GM12878 (cell line): ENCODE data around the gene NUP85. TPM values are rescaled to one million over a fixed set of nuclear protein-coding genes. Genes with fewer than 3 reads are reported as not detected.

Experiments
- ATAC-seq: fragments of 200-7000 bp; cut with Tn5 transposase; 3 replicates; pipeline ENCODE4 v1.9.1; 2020; ENCODE audit warnings: mild to moderate bottlenecking, moderate library complexity
- BruUV-seq: library from RNA; stranded (reverse); fragments of 400-500 nt; replicated peaks from 2 replicates; lab custom pipeline; 2021; lab: Mats Ljungman, UMichigan
- CTCF ChIA-PET: fragments of 300-600 bp; sonication (Branson Sonifier 250); formaldehyde crosslinking; extraction: SDS; loops from one replicate; lab custom pipeline; 2021; ENCODE audit warnings: inconsistent platforms; lab: Yijun Ruan, JAX
- POLR2A ChIA-PET: fragments of 350-600 bp; formaldehyde crosslinking; extraction: SDS; loops from one replicate; lab custom pipeline; 2021; ENCODE audit warnings: inconsistent platforms; lab: Charles Lee
- RAD21 ChIA-PET: fragments of 300-600 bp; sonication (Branson Sonifier 250); formaldehyde crosslinking; loops from one replicate; lab custom pipeline; 2023; ENCODE audit warnings: antibody characterized with exemption; ENCODE audit not compliant: unreplicated experiment; lab: Charles Lee
- SMC1A ChIA-PET: fragments of 300-600 bp; sonication (Branson Sonifier 250); formaldehyde crosslinking; loops from one replicate; lab custom pipeline; 2023; ENCODE audit not compliant: unreplicated experiment, uncharacterized antibody; lab: Charles Lee
- DNase-seq: peaks from one replicate; pipeline ENCODE4 v3.0.0-alpha.2; 2011; ENCODE audit warnings: low read depth, low spot score
- FAIRE-seq: peaks from 3 replicates; lab custom pipeline; 2011; peaks lifted over from hg19 to GRCh38; lab: Jason Lieb, UNC
- H2AFZ ChIP-seq: 2 replicates; pipeline ENCODE4 v1.6.0; 2011; ENCODE audit warnings: low read depth, low read length, control low read depth; ENCODE audit not compliant: control insufficient read depth
- H3K27ac ChIP-seq: 2 replicates; pipeline ENCODE4 v1.5.1; 2011; ENCODE audit warnings: control low read depth; ENCODE audit not compliant: control insufficient read depth, insufficient read depth
- H3K27me3 ChIP-seq, 2 experiments: replicated peaks in 1 of 2; 2 replicates each; pipeline versions ENCODE4 v1.6.0 to v1.6.1; 2011; ENCODE audit warnings: low read length in 1 of 2; ENCODE audit not compliant: control insufficient read depth in 2 of 2, insufficient read depth in 2 of 2
- H3K36me3 ChIP-seq, 2 experiments: 2 replicates each; pipeline ENCODE4 v1.5.1; 2011; ENCODE audit warnings: low read length in 1 of 2; ENCODE audit not compliant: control insufficient read depth in 2 of 2, insufficient read depth in 2 of 2
- H3K4me1 ChIP-seq: 2 replicates; pipeline ENCODE4 v1.6.1; 2011; ENCODE audit warnings: mild to moderate bottlenecking, low read length, moderate library complexity, mixed read lengths; ENCODE audit not compliant: control insufficient read depth, insufficient read depth
- H3K4me2 ChIP-seq: 2 replicates; pipeline ENCODE4 v1.6.0; 2011; ENCODE audit warnings: control low read depth; ENCODE audit not compliant: control insufficient read depth, insufficient read depth
- H3K4me3 ChIP-seq: fragments of 200-600 bp; sonication (generic); 2 replicates; pipeline ENCODE4 v1.5.1; 2016
- H3K79me2 ChIP-seq: 2 replicates; pipeline ENCODE4 v1.6.0; 2011; ENCODE audit warnings: low read length; ENCODE audit not compliant: control insufficient read depth, insufficient read depth
- H3K9ac ChIP-seq: 2 replicates; pipeline ENCODE4 v1.8.0; 2011; ENCODE audit warnings: low read length, control low read depth, mixed read lengths; ENCODE audit not compliant: control insufficient read depth, insufficient read depth
- H3K9me3 ChIP-seq: replicated peaks from 3 replicates; pipeline ENCODE4 v1.5.1; 2011; ENCODE audit warnings: mild to moderate bottlenecking, low read length; ENCODE audit not compliant: control insufficient read depth, insufficient read depth
- H4K20me1 ChIP-seq: 2 replicates; pipeline ENCODE4 v1.6.0; 2011; ENCODE audit not compliant: control insufficient read depth, insufficient read depth
- BCLAF1 ChIP-seq: fragments of 450-650 bp; IDR thresholded peaks from 2 replicates; pipeline ENCODE4 v1.6.1; 2017; ENCODE audit warnings: antibody characterized with exemption, mild to moderate bottlenecking, moderate library complexity
- CEBPB ChIP-seq, 2 experiments: fragments of 150-350 bp in 1 of 2; IDR thresholded peaks; 2 replicates each; pipeline ENCODE4 v1.6.1; 2012 to 2014; ENCODE audit warnings: low read depth in 2 of 2, low read length in 2 of 2, borderline replicate concordance in 1 of 2, inconsistent platforms in 1 of 2
- GABPA ChIP-seq: IDR thresholded peaks from 2 replicates; pipeline ENCODE4 v1.6.1; 2014; ENCODE audit warnings: antibody characterized with exemption, low read depth, mild to moderate bottlenecking, inconsistent platforms
- MTA3 ChIP-seq: IDR thresholded peaks from 2 replicates; pipeline ENCODE4 v1.6.1; 2012; ENCODE audit warnings: low read length, inconsistent platforms, borderline replicate concordance
- SMAD5 ChIP-seq: IDR thresholded peaks from 2 replicates; pipeline ENCODE4 v1.6.1; 2016; ENCODE audit warnings: antibody characterized with exemption, low read depth
- USF1 ChIP-seq: IDR thresholded peaks from 2 replicates; pipeline ENCODE4 v1.6.1; 2011; ENCODE audit warnings: borderline replicate concordance, low read depth, mild to moderate bottlenecking, moderate library complexity, mixed read lengths, low read length; ENCODE audit not compliant: insufficient read depth; ENCODE audit errors: extremely low read length
- WGBS: methylation state at CpG from one replicate; pipeline ENCODE4 v1.1.6; 2016; ENCODE audit warnings: low lambda C conversion rate; ENCODE audit not compliant: insufficient replicate concordance, insufficient coverage; ENCODE audit errors: missing lambda C conversion rate; 5-methylcytosine and 5-hydroxymethylcytosine counted together
- in situ Hi-C: fragments of 300-500 bp; cut with MboI; formaldehyde crosslinking; loops from 9 replicates; pipeline ENCODE4 v1.14.3; 2018; ENCODE audit warnings: mixed read lengths
- intact Hi-C: fragments of 100-400 bp; cut with micrococcal nuclease; formaldehyde crosslinking; loops from one replicate; pipeline ENCODE4 v1.14.2; 2022; ENCODE audit not compliant: unreplicated experiment
- polyA plus RNA-seq, 11 experiments: library from polyadenylated mRNA; depleted of rRNA in 4 of 11; unstranded in 6 of 11; stranded (reverse) in 5 of 11; fragments of >200 nt; fragmentation: Nextera tagmentation in 4 of 11; fragmentation: Illumina TruSeq in 1 of 11; extraction: Ambion mirVana in 4 of 11; extraction: Trizol in 1 of 11; gene quantifications; 1 replicate in 1 of 11; 2 replicates in 10 of 11; pipeline versions ENCODE4 v1.2.1 to v1.2.3, GENCODE V29; 2011 to 2016; ENCODE audit warnings: inconsistent platforms in 2 of 11, missing spikeins in 2 of 11, low read depth in 1 of 11
- total RNA-seq, 4 experiments: library from RNA; depleted of rRNA in 3 of 4; stranded (reverse); fragments of >200 nt in 3 of 4; fragmentation: Illumina TruSeq in 1 of 4; extraction: Trizol in 1 of 4; gene quantifications; 2 replicates each; pipeline versions ENCODE4 v1.2.1 to v1.2.3, GENCODE V29; 2013 to 2021

NUP85 gene
- total and polyA plus RNA-seq, 10 of the 15 experiments (the other 5 are each of a cell fraction or from before 2014, with no cell fraction given): 54.0 to 135 (median 95.4) TPM

GRCh38 chr17:75267153-75267410, 61.6 kb downstream of the NUP85 start:
- no TSS peak for BruUV-seq
- H3K27me3 ChIP-seq: no peaks in the 10 kb centered on the region
- no peak overlapping the region for H2AFZ ChIP-seq
- no peak for DNase-seq
- ChIA-PET RAD21 (interaction anchor here (0.6 kb wide), 1 partner anchor 616 kb away, joined by 3 read pairs; no protein-coding TSS in a partner anchor), SMC1A (interaction anchor here (1.0 kb wide), 1 partner anchor 145 kb away, joined by 3 read pairs; no protein-coding TSS in a partner anchor), CTCF (interaction anchor here (2.4 kb wide), 1 partner anchor 305 kb away, joined by 7 read pairs; no protein-coding TSS in a partner anchor), POLR2A (no interaction called here)
- ATAC-seq: no peak
- H3K36me3 ChIP-seq: peaks cover 12 to 14% of the 10 kb centered on the region in 2 experiments
- no peaks in the 10 kb centered on the region for H3K9me3 ChIP-seq
- H3K4me3 ChIP-seq: no peak overlapping the region
- H4K20me1 ChIP-seq: no peaks in the 10 kb centered on the region
- no peak for FAIRE-seq
- in situ Hi-C loops: no loop called here
- TF ChIP-seq BCLAF1: no peak
- no peak for TF ChIP-seq CEBPB (IDR thresholded peaks at IDR 0.05; ENCODE audit: borderline replicate concordance in 1 of 2, low read depth in 2 of 2, low read length in 2 of 2)
- TF ChIP-seq USF1: no peak
- 0 out of 2 replicates have a peak, but pooled peaks have one; percentile 24 for TF ChIP-seq SMAD5
- 0 out of 2 replicates have a peak, but pooled peaks have one; percentile 18 for TF ChIP-seq MTA3
- no peak for TF ChIP-seq GABPA
- no peak overlapping the region for H3K4me2 ChIP-seq
- H3K4me1 ChIP-seq: peaks cover 11% of the 10 kb centered on the region
- H3K9ac ChIP-seq: no peak overlapping the region
- 3% methylated on average over 2 of the region's 2 CpGs for WGBS
- intact Hi-C loops: loop anchor here (10.0 kb wide), 1 partner anchor 248 kb away; the partner anchor contains the start of genes CASKIN2 and TSEN54
- peaks cover 39% of the 10 kb centered on the region for H3K79me2 ChIP-seq
- no peak overlapping the region for H3K27ac ChIP-seq
